Sciatic nerve (tissue), 2 donors: ENCODE results near the gene PRKAG2. TPM values are rescaled to one million over a fixed set of nuclear protein-coding genes. Genes with fewer than 3 reads are reported as not detected.
"Not testable (repeated sequence)": the region's sequence is repeated elsewhere in the genome, so short reads cannot be mapped to it uniquely, and the experiment has no call there.

ENCODE experiments used
- ATAC-seq: fragments of 200-7000 bp; cut with Tn5 transposase; one replicate; pipeline ENCODE4 v1.9.1; 2020; ENCODE audit warnings: mild to moderate bottlenecking, moderate library complexity
- DNase-seq: peaks from one replicate; pipeline ENCODE4 v3.0.0-alpha.2; 2020; ENCODE audit warnings: low spot score
- intact Hi-C: fragments of 100-400 bp; cut with DNase I; formaldehyde crosslinking; loops from one replicate; pipeline ENCODE4 v1.14.2; 2022
- total RNA-seq: library from RNA; stranded (reverse); fragmentation: NEBNext Ultra II Directional; extraction: Animal tissue kit (Norgen Biotek cat#: 25700); gene quantifications from one replicate; pipeline ENCODE4 v1.2.1, GENCODE V29; 2021
- donor health status: DM: no; HTN: no; CAD: no.
- donor health status: DM: no; HTN: no; CAD: no.

Gene PRKAG2
- total RNA-seq, 1 donor from 2014 or later: 31.5 TPM

- DNase-seq (no peak), ATAC-seq (no peak)
- intact Hi-C loops: loop anchor here (10.0 kb wide), 3 partner anchors 128 to 298 kb away; no protein-coding TSS in a partner anchor
Measured at GRCh38 chr7:151752816-151753595, 123.9 kb downstream of the PRKAG2 start.

- intact Hi-C loops: loop anchor here (10.0 kb wide), 3 partner anchors 127 to 297 kb away; no protein-coding TSS in a partner anchor
Measured at GRCh38 chr7:151752037-151752436, 124.9 kb downstream of the PRKAG2 start.

GRCh38 chr7:151748733-151749132 is 128.2 kb downstream of the PRKAG2 start:
- intact Hi-C loops: no loop called here
- ATAC-seq (no peak), DNase-seq (no peak)

More at GRCh38 chr7:151752037-151752436, 124.9 kb downstream of the PRKAG2 start:
- DNase-seq: no peak
- no peak for ATAC-seq

- intact Hi-C loops, ATAC-seq, DNase-seq: not testable (repeated sequence)
Measured at GRCh38 chr7:151748021-151748420, 128.9 kb downstream of the PRKAG2 start.

GRCh38 chr7:151745706-151746105 is 131.2 kb downstream of the PRKAG2 start:
- ATAC-seq: peak; percentile 34
- intact Hi-C loops: no loop called here
- DNase-seq: no peak

- intact Hi-C loops: no loop called here
- ATAC-seq (peak; percentile 74), DNase-seq (no peak)
Measured at GRCh38 chr7:151744656-151745638, 132.0 kb downstream of the PRKAG2 start.

GRCh38 chr7:151744051-151744580 is 132.8 kb downstream of the PRKAG2 start:
- ATAC-seq (no peak), DNase-seq (no peak)
- intact Hi-C loops: no loop called here

GRCh38 chr7:151743481-151743983 is 133.4 kb downstream of the PRKAG2 start:
- DNase-seq: no peak
- peak; percentile 24 for ATAC-seq
- intact Hi-C loops: no loop called here

GRCh38 chr7:151742713-151743480 is 134.0 kb downstream of the PRKAG2 start:
- intact Hi-C loops: no loop called here
- no peak for ATAC-seq
- no peak for DNase-seq

- DNase-seq: no peak
- ATAC-seq: no peak
- intact Hi-C loops: no loop called here
Measured at GRCh38 chr7:151741585-151741984, 135.3 kb downstream of the PRKAG2 start.

GRCh38 chr7:151740081-151740851 is 136.6 kb downstream of the PRKAG2 start:
- intact Hi-C loops: no loop called here
- no peak for DNase-seq
- ATAC-seq: no peak

- no peak for ATAC-seq
- DNase-seq: no peak
- intact Hi-C loops: no loop called here
Measured at GRCh38 chr7:151738925-151739324, 138.0 kb downstream of the PRKAG2 start.

- ATAC-seq: peak; percentile 89
- intact Hi-C loops: no loop called here
- DNase-seq: no peak
Measured at GRCh38 chr7:151736403-151736909, 140.5 kb downstream of the PRKAG2 start.

- DNase-seq (no peak), ATAC-seq (peak; percentile 65)
- intact Hi-C loops: no loop called here
Measured at GRCh38 chr7:151735851-151736402, 141.0 kb downstream of the PRKAG2 start.

GRCh38 chr7:151735186-151735850 is 141.6 kb downstream of the PRKAG2 start:
- ATAC-seq (no peak), DNase-seq (no peak)
- intact Hi-C loops: no loop called here

GRCh38 chr7:151732834-151733592 is 143.9 kb downstream of the PRKAG2 start:
- no peak for DNase-seq
- no peak for ATAC-seq
- intact Hi-C loops: no loop called here
